ENCODE results near the gene THOP1.
A peak's percentile ranks its signal among the peaks of the same experiment; 100 is the strongest.

Gene THOP1

GRCh38 chr19:2761876-2762782, 23.2 kb upstream of the THOP1 start:
- DNase-seq, result no peak

GRCh38 chr19:2762783-2763496, 22.4 kb upstream of the THOP1 start:
- DNase-seq, result no peak

- DNase-seq, result no peak
Observed at GRCh38 chr19:2763687-2764086, 21.6 kb upstream of the THOP1 start.

- no peak for DNase-seq
Observed at GRCh38 chr19:2764945-2765344, 20.4 kb upstream of the THOP1 start.

GRCh38 chr19:2765376-2765775, 19.9 kb upstream of the THOP1 start:
- DNase-seq, result no peak

GRCh38 chr19:2766594-2767372, 18.5 kb upstream of the THOP1 start:
- no peak for DNase-seq

- DNase-seq, result no peak
Observed at GRCh38 chr19:2767688-2768087, 17.6 kb upstream of the THOP1 start.

- no peak for DNase-seq
Observed at GRCh38 chr19:2768365-2769132, 16.8 kb upstream of the THOP1 start.

GRCh38 chr19:2769218-2769617, 16.1 kb upstream of the THOP1 start:
- no peak for DNase-seq

GRCh38 chr19:2770055-2771013, 15.0 kb upstream of the THOP1 start:
- peak in 13 of 56 donors; percentile 7 to 60 (median 28) for DNase-seq

GRCh38 chr19:2771786-2772674, 13.3 kb upstream of the THOP1 start:
- no peak for DNase-seq

- DNase-seq, result no peak
Observed at GRCh38 chr19:2774083-2774679, 11.1 kb upstream of the THOP1 start.

- peak in 12 of 56 donors; percentile 14 to 51 (median 29) for DNase-seq
Observed at GRCh38 chr19:2774953-2775555, 10.2 kb upstream of the THOP1 start.

GRCh38 chr19:2775556-2776430, 9.5 kb upstream of the THOP1 start:
- peak in 19 of 56 donors; percentile 4 to 61 (median 15) for DNase-seq

GRCh38 chr19:2777952-2778683, 7.2 kb upstream of the THOP1 start:
- no peak for DNase-seq
